Measurements from ENCODE around the gene CEP135.
A peak's percentile ranks its signal among the peaks of the same experiment; 100 is the strongest.
"Not testable (repeated sequence)": the region's sequence is repeated elsewhere in the genome, so short reads cannot be mapped to it uniquely, and the experiment has no call there.

Gene CEP135

DNA sequence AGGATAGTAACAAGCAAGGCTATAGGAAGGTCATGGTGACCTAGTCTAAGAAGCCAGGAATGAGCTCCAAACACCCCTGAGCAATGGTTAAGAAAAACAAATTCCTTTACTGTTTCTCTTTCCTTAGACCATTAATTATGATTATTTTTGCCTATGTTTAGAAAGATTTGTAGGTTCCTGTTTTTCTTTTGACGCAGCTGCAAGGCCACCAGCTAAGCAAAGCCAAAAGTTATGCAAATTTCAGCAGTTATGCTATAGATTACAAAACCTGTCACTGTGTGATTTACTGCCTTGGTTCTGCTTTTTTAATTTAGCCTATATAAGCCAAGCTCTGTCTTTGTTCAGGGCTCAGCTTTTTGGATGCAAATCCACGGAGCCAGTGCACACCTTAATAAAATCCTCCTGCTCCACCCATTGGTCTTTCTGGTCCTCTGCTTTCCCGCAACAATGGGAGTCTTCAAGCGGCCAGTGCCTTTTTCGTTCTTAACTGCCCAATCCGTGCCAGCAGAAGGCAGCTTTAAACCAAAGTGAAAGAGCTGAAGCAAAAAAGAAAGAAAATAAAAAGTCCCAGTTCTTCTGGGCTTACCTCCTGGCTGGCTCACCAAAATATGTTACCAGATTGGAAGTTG lies 1.4 kb upstream of the CEP135 start:
- DNase-seq (ENCODE audit: low spot score), result no peak

DNA sequence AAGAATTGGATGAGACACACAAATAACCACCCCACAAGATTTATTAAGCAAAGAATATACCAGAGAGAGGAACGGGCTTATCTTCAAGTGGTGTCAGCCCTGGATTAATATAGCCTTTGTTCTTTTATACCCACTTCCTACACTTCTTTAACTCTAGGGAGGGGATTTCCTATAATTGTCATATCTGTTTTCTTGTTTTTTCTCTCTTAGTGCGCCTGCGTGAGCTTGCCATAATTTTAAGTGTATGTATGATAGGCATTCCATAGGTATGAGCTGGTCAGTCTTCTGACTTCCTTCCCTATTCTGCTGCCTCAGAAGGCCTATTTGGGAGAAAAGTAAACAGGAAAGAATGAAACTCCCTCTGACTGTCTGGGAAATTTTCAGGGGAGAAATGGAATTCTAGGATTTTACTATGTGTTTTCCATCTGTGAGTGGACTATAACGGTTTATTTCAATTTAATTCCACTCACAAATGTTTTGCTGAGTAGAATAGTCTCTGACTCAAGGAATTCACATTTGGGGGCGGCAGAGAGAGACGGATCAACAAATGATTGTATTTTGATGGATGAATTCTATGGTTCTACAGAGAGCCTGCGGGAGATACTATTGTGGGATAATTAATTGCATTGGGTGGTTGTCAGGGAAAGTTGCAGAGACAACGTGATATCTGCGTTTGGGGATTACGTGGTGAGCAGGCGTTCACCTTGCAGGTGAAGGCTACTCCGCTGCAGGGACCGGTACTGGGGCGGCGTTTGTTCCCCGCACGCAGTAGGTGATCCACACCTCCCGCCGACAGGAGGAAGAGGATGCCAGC lies 626 bp upstream of the CEP135 start:
- peak; percentile 67 for DNase-seq (ENCODE audit: low spot score)

DNA sequence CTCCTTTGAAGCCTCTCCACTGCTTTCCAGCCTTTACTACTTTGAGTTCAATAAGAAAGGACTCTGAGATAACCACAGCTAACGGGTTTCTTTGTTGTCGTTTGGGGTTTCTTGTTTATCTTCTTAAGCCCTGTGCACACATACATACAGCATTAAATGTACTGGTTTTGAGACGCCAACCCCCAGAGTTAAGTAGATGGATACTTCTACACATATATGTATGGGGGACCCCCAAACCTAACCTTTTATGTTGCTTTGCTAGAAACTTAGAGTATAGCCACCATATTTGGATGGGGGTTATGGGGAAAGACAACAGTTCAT lies 697 bp downstream of the CEP135 start:
- DNase-seq (ENCODE audit: low spot score), result no peak

DNA sequence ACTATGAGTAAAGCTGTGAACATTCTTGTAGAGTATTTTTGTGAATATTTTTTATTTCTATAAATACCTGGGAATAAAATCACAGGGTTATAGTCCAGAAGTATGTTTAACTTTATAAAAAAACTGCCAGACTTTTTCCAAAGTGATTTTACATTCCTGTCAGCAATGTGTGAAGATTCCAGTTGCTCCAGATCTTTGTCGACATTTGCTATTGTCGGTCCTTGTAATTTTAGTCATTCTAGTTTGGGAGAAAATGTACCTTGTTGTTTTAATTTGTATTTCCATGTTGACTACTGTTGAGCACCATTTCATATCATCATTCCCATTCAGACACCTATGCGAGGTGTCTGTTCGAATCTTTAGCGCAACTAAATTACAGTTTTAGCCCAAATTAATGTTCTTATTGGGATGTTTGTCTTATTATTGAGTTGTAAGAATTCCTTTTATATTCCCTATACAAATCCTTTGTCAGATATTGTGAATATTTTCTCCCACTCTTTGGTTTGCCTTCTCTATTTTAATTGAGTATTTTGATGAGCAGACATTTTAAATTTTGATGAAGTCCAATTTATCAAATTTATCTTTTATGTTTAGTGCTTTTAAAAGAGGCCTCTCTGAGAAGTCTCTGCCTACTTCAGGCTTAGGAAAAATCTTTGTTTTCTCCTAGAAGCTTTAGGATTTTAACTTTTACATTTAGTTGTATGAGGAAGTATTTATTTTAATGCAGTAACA lies 2.6 kb downstream of the CEP135 start:
- no peak for DNase-seq (ENCODE audit: low spot score)

DNA sequence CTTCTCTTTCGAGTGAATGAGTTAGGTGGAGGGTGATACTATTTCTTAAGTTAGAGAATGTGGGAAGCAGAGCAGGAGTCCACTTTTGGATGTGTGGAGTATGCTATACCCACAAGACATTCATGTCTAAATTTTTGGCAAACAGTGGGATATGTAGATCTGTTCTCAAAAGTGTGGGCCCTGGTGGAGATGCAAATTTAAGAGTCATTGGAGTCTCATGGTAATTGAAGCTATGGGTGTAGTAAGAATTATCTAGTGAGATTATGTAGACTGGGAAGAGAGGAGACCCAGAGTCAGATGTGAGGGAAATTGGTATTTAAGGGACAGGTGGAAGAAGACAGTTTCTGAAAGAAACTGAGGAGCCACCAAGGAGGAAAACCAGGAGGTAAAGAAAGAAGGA lies 7.0 kb downstream of the CEP135 start:
- DNase-seq (ENCODE audit: low spot score), result no peak

DNA sequence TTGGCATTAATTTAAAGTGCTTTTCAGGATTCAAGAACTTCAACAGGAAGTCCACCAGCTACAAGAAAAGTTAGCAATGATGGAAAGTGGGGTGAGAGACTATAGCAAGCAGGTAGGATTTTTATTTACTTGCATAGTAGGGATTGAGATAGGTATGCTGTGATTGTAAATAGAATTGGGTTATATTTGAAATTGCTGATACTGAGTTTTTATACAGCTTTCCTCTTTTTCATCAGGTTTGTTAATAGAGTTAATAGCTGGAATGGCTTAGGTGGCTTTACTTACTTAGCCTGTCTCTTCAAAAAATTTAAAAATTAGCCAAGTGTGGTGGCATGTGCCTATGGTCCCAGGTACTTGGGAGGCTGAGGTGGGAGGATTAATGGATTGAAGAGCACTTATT lies 10.9 kb downstream of the CEP135 start:
- no peak for DNase-seq (ENCODE audit: low spot score)

DNA sequence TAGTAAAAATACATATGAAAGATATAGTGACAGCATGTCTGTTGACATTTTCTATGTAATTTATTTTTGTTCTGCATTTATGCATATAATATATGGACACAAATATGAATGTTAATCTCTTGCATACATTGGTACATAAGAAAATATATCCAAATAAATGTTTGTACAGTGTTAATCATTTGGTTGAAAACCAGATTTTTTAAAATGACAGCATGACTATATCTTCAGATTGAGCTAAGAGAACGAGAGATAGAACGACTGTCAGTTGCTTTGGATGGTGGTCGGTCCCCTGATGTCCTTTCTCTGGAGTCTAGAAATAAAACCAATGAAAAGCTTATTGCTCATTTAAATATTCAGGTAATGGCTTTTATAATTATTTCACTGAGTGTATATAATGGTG lies 15.3 kb downstream of the CEP135 start:
- DNase-seq (ENCODE audit: low spot score), result no peak

DNA sequence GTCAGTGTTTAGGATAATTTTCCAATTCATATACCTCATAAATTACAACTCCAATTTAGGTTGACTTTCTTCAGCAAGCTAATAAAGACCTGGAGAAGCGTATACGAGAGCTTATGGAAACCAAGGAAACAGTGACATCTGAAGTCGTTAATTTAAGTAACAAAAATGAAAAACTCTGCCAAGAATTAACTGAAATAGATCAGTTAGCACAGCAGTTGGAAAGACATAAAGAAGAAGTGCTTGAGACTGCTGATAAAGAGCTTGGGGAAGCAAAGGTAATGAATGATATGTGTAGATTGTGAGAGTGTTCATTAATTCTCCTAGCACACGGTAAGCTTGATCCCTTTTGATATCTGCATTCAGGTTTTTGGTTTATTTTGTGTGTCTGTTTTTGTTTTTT lies 16.8 kb downstream of the CEP135 start:
- DNase-seq (ENCODE audit: low spot score), result no peak

DNA sequence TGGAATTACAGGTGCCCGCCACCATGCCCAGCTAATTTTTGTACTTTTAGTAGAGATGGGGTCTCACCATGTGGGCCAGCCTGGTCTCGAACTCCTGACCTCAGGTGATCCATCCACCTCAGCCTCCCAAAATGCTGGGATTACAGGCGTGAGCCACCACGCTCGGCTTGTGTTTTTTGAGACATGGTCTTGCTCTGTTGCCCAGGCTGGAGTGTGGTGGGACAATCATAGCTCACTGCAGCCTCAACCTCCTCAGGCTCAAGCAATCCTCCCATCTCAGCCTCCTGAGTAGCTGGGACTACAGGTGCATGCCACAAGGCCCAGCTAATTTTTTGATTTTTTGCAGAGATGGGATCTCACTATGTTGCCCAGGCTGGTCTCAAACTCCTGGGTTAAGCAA lies 17.6 kb downstream of the CEP135 start:
- DNase-seq (ENCODE audit: low spot score), result not testable (repeated sequence)

DNA sequence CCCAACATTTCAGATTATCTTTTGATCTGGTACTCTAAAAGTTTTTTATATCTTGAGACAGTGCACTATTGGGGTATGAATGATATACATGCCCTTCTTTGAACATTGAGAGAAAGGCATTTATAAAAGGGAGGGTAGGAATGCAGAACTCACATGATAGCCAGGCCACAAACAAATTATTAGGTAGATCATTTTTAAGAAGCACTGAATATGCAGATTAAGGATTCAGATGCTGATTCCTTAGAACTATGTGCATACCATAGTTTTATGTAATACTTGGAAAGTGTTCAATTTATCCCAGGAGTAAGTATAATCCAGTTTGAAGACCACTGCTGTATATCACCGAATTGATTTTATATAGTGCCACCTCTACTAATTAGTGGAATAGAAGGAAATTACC lies 18.6 kb downstream of the CEP135 start:
- DNase-seq (ENCODE audit: low spot score), result no peak

DNA sequence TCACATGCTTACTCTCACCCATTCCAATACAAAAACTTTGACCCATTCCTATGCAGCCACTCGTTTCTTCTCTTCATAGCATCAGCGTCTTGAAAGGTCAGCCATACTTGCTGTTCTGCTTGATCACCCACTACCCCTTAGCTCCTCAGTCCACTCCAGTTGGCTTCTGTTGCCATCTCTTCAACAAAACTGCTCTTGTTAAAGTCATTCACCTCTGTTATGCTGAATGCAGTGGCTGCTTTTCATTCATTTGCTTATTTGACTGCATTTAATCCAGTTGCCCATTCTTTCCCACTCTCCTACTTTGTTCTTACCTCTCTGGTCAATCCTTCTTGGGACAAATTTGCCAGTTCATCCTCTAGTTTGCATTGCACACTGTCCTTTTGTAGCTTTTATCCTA lies 24.9 kb downstream of the CEP135 start:
- no peak for DNase-seq (ENCODE audit: low spot score)

DNA sequence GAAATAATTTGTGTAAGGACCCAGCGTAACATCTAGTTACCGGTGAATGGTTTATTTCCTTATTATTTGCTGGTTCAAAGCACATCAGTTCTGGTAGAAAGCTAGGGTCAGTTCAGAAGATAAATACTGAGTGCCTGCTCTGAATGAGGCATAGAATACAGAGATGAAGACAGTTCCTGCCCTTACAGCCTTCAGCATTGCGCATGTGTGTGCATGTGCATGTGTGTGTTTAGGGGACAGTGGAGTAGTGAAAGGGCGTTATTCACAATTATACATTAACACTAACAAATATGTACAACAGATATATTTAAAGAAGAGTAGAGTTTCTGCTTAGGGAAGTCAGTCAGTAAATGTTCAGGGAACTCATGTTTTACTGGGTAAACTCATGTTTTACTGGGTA lies 29.1 kb downstream of the CEP135 start:
- DNase-seq (ENCODE audit: low spot score), result no peak

DNA sequence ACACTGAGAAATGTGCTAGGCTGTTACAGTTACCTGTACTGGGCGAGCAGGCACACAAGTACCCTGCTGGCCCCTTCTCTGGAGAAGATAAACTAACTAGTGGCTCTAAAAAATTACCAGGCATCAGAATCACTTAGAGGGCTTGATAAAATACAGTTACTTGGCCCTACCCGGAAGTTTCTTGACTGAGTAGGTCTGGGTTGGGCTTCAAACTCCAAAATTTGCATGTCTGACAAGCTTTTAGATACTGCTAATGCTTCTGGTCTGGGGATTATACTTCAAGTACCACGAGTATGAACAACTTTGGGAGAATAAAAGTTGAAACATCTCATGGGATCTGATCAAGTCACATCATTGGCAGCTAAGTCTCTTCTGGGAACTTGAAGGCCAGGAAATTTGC lies 30.8 kb downstream of the CEP135 start:
- DNase-seq (ENCODE audit: low spot score), result no peak

DNA sequence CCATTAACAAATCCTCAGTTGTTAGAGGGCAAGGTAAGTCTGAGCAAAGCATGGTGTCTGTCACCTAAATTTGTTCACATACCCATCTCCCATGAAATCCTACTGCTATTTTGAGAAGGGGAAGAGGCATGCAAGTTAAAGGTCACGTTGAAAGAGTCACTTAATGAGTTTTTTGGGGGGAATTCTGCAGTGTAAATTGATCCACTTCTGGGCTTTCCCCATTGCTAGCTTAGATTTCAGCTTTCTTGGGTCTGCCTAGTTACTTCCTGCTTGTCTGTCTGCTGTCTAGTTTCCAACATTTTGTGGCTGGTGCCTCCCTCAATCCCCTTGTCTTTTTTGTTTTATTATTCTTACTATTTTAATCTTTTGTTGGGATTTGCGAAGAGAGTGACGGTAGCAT lies 32.0 kb downstream of the CEP135 start:
- no peak for DNase-seq (ENCODE audit: low spot score)

DNA sequence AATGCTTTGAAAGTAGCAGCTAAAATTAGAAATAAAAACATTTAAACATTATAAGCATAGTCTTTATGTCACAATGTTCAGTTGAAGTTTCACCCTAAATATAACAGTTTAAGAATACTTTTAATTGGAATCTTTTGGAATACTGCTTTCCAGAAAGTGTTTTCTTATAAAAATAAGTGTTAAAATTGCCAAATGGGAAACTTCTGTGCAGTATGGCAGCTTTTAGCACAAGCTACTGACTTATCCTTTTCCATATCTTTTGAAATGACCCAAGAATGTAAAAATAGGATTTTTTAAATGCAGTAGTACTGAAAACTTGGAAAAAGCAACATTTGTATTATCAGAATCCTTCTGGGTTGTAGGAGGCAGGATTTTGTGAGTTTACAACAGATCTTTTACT lies 34.2 kb downstream of the CEP135 start:
- DNase-seq (ENCODE audit: low spot score), result no peak

DNA sequence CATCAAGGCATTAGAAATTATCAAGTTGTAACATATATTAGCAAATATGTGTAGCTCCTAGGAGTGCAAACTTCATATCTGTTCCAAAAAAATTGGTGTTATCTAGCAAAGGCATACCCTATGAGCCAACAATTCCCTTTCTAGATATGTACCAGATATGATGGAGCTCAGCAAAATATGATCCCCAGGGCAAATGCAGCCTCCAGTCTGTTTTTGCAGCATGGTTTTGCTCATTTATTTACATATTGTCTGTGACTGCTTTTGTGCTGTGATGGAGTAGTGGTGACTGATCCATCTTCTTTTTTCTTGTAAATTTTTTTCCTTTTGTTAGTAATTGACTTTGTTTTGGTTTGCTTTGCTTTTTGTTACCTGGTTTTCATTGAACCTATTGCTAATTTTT lies 41.0 kb downstream of the CEP135 start:
- DNase-seq (ENCODE audit: low spot score), result no peak

DNA sequence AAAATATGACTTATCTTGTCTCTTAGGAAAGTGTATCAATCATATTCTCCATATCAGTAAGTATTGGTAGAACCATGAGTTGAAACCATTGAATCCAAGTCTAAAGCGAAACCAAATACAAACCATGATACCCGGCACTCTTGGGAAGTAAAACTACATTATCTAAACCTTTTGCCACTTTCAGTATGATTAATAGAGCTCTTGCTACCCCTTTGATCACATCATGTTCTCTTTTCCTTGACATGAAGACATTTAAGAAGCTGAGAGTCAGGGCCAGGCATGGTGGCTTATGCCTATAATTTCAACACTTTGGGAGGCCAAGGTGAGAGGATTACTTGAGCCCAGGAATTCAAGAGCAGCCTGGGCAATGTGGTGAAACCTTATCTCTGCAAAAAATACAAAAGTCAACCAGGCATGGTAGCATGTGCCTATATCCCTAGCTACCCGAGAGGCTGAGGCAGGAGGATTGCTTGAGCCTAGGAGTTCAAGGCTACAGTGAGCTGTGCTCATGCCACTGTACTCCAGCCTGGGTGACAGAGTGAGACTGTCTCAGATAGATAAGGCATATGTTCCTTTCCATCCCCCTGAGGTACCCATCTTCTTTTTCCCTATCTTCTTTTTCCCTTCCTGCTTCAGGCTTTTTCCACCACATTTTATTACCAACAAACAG lies 45.4 kb downstream of the CEP135 start:
- no peak for DNase-seq (ENCODE audit: low spot score)

DNA sequence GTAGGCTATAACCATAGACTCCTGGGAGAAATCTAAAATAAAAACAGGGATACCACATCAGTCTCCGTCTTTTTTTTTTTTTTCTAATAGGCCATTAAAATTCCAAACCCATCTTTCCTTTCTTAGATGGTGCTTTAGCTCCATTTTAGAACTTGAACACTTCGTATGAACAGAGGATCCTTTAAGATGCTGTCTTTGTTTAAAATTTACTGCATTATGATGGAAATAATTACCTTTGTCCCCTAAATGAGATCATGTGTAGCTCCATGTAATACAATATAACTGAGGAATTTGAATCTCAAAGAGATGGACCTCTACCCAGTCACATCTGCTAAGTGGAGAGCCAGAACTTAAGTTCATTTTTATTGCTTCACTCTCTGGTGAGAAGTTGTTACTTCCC lies 47.9 kb downstream of the CEP135 start:
- DNase-seq (ENCODE audit: low spot score), result no peak

DNA sequence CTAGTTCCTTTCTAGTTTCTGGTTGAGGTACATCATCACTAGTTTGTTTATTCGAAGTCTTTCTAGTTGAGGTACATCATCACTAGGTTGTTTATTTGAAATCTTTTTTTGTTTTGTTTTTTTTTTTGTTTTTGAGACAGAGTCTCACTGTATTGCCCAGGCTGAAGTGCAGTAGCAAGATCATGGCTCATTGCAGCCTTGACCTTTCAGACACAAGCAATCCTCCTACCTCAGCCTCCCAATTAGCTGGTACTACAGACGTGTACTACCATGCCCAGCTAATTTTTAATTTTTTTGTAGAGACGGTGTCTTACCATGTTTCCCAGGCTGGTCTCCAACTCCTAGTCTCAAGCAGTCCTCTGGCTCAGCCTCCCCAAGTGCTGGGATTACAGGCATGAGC lies 54.9 kb downstream of the CEP135 start:
- no peak for DNase-seq (ENCODE audit: low spot score)

DNA sequence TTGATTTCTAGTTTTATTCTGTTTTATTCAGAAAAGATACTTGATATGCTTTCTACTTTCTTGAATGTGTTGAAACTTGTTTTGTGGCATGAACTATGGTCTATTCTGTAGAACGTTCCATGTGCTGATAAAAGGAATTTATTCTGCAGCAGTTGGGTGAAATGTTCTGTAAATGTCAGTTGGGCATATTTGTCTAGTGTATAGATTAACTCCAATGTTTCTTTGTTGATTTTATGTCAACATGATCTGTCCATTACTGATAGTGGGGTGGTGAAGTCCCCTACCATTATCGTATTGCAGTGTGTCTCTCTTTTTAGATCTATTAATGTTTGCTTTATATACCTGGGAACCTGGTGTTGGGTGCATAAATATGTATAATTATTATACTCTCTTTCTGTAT lies 55.5 kb downstream of the CEP135 start:
- no peak for DNase-seq (ENCODE audit: low spot score)

DNA sequence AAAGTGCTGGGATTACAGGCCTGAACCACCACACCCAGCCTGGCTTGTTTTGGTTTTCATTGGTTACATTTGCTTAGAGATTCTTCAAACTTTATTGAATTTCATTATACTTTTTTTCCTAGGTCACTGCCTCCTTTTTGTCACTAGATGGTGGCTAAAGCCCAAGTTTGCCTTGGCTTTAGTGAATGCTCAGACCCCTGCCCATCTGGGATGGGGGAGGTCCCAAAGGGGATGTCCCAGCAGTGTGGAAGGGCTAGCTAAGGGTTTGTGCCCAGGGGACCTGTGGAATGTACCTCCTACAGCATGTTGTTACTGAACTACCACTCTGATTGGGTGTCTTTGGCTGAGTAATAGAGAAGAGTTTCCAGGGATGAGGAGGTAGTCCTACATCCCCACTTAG lies 58.4 kb downstream of the CEP135 start:
- no peak for DNase-seq (ENCODE audit: low spot score)

DNA sequence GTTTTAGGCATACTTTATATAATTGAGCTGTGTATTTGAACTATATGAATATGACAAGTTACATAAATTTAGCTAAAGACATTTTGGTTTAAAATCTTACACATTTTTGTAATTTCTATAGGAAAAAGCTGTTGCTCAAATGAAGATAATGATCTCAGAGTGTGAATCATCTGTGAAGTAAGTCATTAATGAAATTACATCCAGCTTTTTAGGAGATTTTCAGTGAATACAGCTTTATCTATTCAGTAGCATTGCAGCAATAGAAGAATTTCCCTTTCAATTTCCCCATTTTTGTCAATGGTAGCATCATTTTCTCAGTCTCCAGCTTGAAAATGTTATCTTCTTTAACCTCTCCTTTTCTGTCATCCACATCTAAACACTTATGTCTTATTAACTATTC lies 59.5 kb downstream of the CEP135 start:
- no peak for DNase-seq (ENCODE audit: low spot score)

DNA sequence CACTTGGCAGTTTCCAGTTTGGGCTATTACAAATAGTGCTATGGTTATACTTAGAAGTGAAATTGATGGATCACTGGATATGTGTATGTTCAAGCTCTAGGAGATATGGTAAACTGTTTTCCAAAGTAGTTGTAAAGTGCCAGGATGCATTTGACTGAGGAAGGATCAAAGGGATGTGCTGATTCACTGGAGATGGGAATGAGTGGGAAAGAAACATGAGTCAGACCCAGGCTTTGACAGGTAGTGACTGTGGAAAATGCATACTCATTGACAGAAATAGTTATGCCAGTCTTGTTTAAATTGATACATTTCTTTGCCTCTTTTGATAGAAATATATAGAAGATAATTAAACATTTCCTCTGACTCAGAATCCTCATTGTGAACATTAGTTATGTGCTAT lies 77.9 kb downstream of the CEP135 start:
- DNase-seq (ENCODE audit: low spot score), result no peak
